GM20431 (cell line): ENCODE measurements around the gene SLMAP.

ENCODE experiments used
- in situ Hi-C: fragments of 300-500 bp; cut with MseI, MboI; formaldehyde crosslinking; loops from one replicate; pipeline ENCODE4 v1.15.0; 2020; ENCODE audit warnings: low sequenced_read_pairs; ENCODE audit not compliant: unreplicated experiment

The SLMAP gene

GRCh38 chr3:57928511-57928910, 172.4 kb downstream of the SLMAP start:
- in situ Hi-C loops, result no loop called here

GRCh38 chr3:57929988-57930387, 173.9 kb downstream of the SLMAP start:
- in situ Hi-C loops, result no loop called here

GRCh38 chr3:57933602-57934001, 177.5 kb downstream of the SLMAP start:
- in situ Hi-C loops, result no loop called here

- in situ Hi-C loops, result no loop called here
Observed at GRCh38 chr3:57934373-57934772, 178.3 kb downstream of the SLMAP start.

GRCh38 chr3:57935539-57935938, 179.4 kb downstream of the SLMAP start:
- in situ Hi-C loops, result no loop called here

- in situ Hi-C loops, result no loop called here
Observed at GRCh38 chr3:57937092-57937491, 181.0 kb downstream of the SLMAP start.

- in situ Hi-C loops, result no loop called here
Observed at GRCh38 chr3:57939775-57940174, 183.7 kb downstream of the SLMAP start.

GRCh38 chr3:57942388-57942787, 186.3 kb downstream of the SLMAP start:
- in situ Hi-C loops, result no loop called here

GRCh38 chr3:57942872-57943283, 186.8 kb downstream of the SLMAP start:
- in situ Hi-C loops, result no loop called here

GRCh38 chr3:57943525-57944495, 187.7 kb downstream of the SLMAP start:
- in situ Hi-C loops, result no loop called here

GRCh38 chr3:57946970-57947381, 190.9 kb downstream of the SLMAP start:
- in situ Hi-C loops, result no loop called here

- in situ Hi-C loops, result no loop called here
Observed at GRCh38 chr3:57948080-57948671, 192.1 kb downstream of the SLMAP start.

GRCh38 chr3:57948781-57949242, 192.7 kb downstream of the SLMAP start:
- in situ Hi-C loops, result no loop called here

GRCh38 chr3:57949344-57949743, 193.2 kb downstream of the SLMAP start:
- in situ Hi-C loops, result no loop called here

GRCh38 chr3:57949785-57950615, 193.9 kb downstream of the SLMAP start:
- in situ Hi-C loops, result no loop called here

- in situ Hi-C loops, result no loop called here
Observed at GRCh38 chr3:57951066-57951882, 195.2 kb downstream of the SLMAP start.

GRCh38 chr3:57952208-57952631, 196.1 kb downstream of the SLMAP start:
- in situ Hi-C loops, result no loop called here

GRCh38 chr3:57952651-57953050, 196.5 kb downstream of the SLMAP start:
- in situ Hi-C loops, result no loop called here

- in situ Hi-C loops, result no loop called here
Observed at GRCh38 chr3:57953576-57953975, 197.5 kb downstream of the SLMAP start.
